ENCODE measurements around the gene MAPK9. TPM values are rescaled to one million over a fixed set of nuclear protein-coding genes. Genes with fewer than 3 reads are reported as not detected.

The MAPK9 gene
- total RNA-seq, 1 donor from 2014 or later, result 34.6 TPM

DNA sequence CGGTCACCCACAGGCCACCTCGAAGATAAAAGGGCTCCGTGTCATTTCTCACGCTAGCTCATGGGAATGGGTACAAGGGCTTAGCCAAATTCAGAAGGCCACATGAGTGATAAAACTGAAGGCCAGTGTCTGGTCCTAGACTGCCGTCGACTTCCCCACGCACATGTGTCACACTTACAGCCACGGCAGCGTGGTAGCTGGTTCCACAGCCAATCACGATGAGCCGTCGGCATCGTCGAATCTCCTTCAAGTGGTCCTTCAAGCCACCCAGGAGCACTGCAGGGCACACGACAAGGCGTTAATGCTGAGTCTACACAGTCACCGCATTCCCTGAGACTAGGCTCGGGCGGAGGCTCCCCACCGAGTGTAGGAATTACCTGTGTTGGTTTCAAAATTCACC, 24.7 kb upstream of the MAPK9 start:
- no peaks in the 10 kb centered on the region for H3K9me3 Mint-ChIP-seq (ENCODE audit: low read depth)

DNA sequence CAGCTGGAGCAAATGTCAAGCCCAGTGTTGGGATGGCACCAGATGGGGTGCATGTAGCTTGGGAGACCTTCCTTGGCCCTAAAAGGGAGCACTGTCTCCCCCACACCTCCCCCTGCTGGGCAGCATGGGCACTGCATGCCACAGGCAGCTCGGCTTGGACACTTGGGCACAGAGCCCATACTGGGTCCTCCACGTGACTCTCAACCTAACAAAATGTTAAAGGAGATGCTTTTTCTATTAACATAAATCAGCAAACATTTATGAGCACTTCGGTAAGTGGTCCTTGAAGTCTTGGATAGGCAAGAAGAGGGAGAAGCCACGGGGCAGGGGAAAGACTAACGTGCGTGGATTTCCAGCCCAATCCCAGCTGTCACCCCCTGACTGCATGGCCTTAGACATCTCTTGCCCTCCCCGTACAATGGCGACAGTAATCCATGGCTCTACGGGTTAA, 23.9 kb upstream of the MAPK9 start:
- Mint-ChIP-seq H3K36me3 (ENCODE audit: low read depth) (peaks cover 14% of the 10 kb centered on the region), H3K4me3 (ENCODE audit: unreplicated experiment) (no peak overlapping the region), H3K27ac (ENCODE audit: unreplicated experiment) (no peak overlapping the region), H3K27me3 (ENCODE audit: low read depth) (no peaks in the 10 kb centered on the region), H3K4me1 (ENCODE audit: low read depth) (no peaks in the 10 kb centered on the region), H3K9me3 (ENCODE audit: low read depth) (no peaks in the 10 kb centered on the region)
- TF ChIP-seq, protein P1, sequence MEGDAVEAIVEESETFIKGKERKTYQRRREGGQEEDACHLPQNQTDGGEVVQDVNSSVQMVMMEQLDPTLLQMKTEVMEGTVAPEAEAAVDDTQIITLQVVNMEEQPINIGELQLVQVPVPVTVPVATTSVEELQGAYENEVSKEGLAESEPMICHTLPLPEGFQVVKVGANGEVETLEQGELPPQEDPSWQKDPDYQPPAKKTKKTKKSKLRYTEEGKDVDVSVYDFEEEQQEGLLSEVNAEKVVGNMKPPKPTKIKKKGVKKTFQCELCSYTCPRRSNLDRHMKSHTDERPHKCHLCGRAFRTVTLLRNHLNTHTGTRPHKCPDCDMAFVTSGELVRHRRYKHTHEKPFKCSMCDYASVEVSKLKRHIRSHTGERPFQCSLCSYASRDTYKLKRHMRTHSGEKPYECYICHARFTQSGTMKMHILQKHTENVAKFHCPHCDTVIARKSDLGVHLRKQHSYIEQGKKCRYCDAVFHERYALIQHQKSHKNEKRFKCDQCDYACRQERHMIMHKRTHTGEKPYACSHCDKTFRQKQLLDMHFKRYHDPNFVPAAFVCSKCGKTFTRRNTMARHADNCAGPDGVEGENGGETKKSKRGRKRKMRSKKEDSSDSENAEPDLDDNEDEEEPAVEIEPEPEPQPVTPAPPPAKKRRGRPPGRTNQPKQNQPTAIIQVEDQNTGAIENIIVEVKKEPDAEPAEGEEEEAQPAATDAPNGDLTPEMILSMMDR (IDR thresholded peaks at IDR 0.05), result peak; percentile 88
- DNase-seq (ENCODE audit: low spot score), result no peak

More for the DNA sequence above, 24.7 kb upstream of the MAPK9 start:
- DNase-seq (ENCODE audit: low spot score), result no peak
- no peak overlapping the region for H3K4me3 Mint-ChIP-seq (ENCODE audit: unreplicated experiment)
- no peaks in the 10 kb centered on the region for H3K4me1 Mint-ChIP-seq (ENCODE audit: low read depth)
- peaks cover 11% of the 10 kb centered on the region for H3K36me3 Mint-ChIP-seq (ENCODE audit: low read depth)
- H3K27ac Mint-ChIP-seq (ENCODE audit: unreplicated experiment), result no peak overlapping the region
- no peaks in the 10 kb centered on the region for H3K27me3 Mint-ChIP-seq (ENCODE audit: low read depth)
- TF ChIP-seq, protein P1 (IDR thresholded peaks at IDR 0.05), result no peak

DNA sequence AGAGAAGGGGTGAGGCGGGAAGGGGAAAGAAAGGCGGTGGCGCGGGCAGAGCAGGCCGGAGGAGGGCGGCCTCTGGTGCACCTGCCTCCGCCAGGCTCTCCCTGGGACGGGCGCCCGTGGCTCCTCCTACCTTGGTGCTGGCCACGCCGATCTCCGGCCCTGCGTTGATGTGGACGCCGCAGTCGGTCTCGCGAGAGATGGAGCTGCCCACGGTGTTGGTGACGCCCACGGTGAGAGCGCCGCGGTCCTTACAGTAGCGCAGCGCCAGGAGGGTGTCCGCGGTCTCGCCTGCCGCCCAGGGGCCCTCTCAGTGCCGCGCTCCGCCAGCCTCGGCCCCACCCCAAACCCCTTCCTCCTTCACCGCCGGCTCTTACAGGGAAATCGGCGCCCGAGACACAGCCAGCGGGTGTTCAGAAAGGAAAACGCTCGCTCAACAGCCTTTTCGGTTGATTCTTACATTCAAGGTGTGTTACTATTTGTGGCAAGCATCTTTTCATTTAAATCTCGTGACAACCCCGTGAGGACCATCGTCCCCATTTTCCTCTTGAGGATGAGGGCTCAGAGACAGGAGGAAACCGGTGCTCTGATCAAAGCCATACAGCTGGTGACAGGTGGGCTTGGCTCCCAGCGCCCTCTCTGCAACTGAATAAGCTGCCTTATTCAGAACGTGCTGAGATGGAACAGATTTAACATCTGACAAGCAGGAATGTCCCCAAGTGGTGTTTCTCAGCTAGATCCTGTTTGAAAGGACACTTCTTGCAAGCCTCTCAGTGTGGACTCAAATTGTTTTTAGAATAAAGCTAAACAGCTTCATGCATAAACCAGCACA, 22.0 kb upstream of the MAPK9 start:
- H3K4me1 Mint-ChIP-seq (ENCODE audit: low read depth), result no peaks in the 10 kb centered on the region
- DNase-seq (ENCODE audit: low spot score), result peak; percentile 87
- no peaks in the 10 kb centered on the region for H3K27me3 Mint-ChIP-seq (ENCODE audit: low read depth)
- H3K4me3 Mint-ChIP-seq (ENCODE audit: unreplicated experiment), result no peak overlapping the region
- H3K36me3 Mint-ChIP-seq (ENCODE audit: low read depth), result peaks cover 10% of the 10 kb centered on the region
- no peak overlapping the region for H3K27ac Mint-ChIP-seq (ENCODE audit: unreplicated experiment)
- no peaks in the 10 kb centered on the region for H3K9me3 Mint-ChIP-seq (ENCODE audit: low read depth)
- TF ChIP-seq, protein P1 (IDR thresholded peaks at IDR 0.05), result no peak

DNA sequence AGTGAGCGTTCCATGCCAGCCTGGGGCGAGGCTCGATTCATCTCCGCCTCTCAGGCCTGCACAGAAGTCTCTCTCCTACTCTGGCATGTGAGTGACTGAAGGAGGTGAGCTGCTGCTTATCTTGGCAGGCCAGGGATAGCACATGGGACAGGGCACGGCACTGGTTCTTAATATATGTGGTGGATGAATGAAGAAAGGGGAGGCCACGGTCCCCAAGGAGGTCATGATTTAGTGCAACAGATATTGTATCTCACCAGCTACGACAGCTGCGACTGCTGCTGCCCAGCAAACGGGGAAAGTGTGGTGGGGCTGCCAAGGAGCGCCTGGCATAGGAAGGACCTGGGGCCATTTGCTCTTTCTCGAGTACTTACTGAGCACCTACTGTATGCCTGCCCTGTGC, 19.3 kb upstream of the MAPK9 start:
- Mint-ChIP-seq H3K9me3 (ENCODE audit: low read depth) (no peaks in the 10 kb centered on the region), H3K27ac (ENCODE audit: unreplicated experiment) (no peak overlapping the region), H3K27me3 (ENCODE audit: low read depth) (no peaks in the 10 kb centered on the region), H3K4me3 (ENCODE audit: unreplicated experiment) (no peak overlapping the region), H3K36me3 (ENCODE audit: low read depth) (peaks cover 9% of the 10 kb centered on the region), H3K4me1 (ENCODE audit: low read depth) (no peaks in the 10 kb centered on the region)
- TF ChIP-seq, protein P1 (IDR thresholded peaks at IDR 0.05), result no peak
- no peak for DNase-seq (ENCODE audit: low spot score)

DNA sequence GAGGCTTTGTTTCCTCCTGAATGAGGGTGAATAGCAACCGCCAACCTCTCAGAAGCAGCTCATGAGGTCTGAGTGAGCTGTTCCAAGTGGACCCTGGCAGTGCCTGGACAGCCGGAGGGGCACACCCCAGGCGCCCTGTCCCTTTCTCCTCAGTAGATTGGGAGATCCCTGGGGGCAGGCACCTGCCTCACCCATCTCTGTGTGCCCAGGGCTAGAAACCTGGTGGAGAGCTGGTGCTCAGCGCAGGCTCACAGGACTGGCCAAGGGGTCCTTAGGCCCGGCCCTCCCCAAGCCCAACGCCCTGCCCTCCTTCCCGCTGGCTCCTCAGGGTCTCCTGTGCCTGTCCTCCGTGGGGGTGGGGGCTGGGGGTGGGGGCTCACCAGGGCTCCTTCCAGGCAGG, 14.9 kb upstream of the MAPK9 start:
- H3K4me3 Mint-ChIP-seq (ENCODE audit: unreplicated experiment), result no peak overlapping the region
- no peak overlapping the region for H3K27ac Mint-ChIP-seq (ENCODE audit: unreplicated experiment)
- DNase-seq (ENCODE audit: low spot score), result no peak
- H3K9me3 Mint-ChIP-seq (ENCODE audit: low read depth), result no peaks in the 10 kb centered on the region
- no peaks in the 10 kb centered on the region for H3K4me1 Mint-ChIP-seq (ENCODE audit: low read depth)
- no peaks in the 10 kb centered on the region for H3K27me3 Mint-ChIP-seq (ENCODE audit: low read depth)
- H3K36me3 Mint-ChIP-seq (ENCODE audit: low read depth), result peaks cover 15% of the 10 kb centered on the region
- TF ChIP-seq, protein P1 (IDR thresholded peaks at IDR 0.05), result no peak
